Measurements from ENCODE around the gene DLD. TPM values are rescaled to one million over a fixed set of nuclear protein-coding genes. Genes with fewer than 3 reads are reported as not detected.

DLD gene
- total and polyA plus RNA-seq, 2 of the 13 experiments (the other 11 are each of a cell fraction or from before 2014, with no cell fraction given): 56.8 to 95.2 TPM

DNA sequence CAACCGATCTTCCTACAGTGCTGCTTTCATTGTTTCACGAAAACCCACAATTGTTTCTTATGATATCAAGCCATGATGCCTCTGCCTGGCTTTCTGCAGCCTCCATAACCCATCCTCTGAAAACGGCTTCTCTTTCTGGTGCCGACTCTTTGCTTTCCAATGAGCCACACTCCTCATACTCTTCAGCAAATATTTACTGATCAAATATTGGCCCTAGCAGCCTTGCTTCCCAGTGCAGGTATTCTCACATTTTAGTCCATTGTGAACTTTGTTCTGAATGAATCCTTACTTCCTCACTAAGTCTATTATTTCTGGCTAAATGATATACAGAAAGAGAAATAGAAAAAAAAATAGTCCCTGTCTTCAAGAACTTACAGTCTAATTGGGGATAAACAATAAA is 76.4 kb downstream of the DLD start (continued):
- TF ChIP-seq, protein P1, sequence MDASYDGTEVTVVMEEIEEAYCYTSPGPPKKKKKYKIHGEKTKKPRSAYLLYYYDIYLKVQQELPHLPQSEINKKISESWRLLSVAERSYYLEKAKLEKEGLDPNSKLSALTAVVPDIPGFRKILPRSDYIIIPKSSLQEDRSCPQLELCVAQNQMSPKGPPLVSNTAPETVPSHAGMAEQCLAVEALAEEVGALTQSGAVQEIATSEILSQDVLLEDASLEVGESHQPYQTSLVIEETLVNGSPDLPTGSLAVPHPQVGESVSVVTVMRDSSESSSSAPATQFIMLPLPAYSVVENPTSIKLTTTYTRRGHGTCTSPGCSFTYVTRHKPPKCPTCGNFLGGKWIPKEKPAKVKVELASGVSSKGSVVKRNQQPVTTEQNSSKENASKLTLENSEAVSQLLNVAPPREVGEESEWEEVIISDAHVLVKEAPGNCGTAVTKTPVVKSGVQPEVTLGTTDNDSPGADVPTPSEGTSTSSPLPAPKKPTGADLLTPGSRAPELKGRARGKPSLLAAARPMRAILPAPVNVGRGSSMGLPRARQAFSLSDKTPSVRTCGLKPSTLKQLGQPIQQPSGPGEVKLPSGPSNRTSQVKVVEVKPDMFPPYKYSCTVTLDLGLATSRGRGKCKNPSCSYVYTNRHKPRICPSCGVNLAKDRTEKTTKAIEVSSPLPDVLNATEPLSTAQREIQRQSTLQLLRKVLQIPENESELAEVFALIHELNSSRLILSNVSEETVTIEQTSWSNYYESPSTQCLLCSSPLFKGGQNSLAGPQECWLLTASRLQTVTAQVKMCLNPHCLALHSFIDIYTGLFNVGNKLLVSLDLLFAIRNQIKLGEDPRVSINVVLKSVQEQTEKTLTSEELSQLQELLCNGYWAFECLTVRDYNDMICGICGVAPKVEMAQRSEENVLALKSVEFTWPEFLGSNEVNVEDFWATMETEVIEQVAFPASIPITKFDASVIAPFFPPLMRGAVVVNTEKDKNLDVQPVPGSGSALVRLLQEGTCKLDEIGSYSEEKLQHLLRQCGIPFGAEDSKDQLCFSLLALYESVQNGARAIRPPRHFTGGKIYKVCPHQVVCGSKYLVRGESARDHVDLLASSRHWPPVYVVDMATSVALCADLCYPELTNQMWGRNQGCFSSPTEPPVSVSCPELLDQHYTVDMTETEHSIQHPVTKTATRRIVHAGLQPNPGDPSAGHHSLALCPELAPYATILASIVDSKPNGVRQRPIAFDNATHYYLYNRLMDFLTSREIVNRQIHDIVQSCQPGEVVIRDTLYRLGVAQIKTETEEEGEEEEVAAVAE (CRISPR knock-in tag; IDR thresholded peaks at IDR 0.05; ENCODE audit: borderline replicate concordance): no peak
- TF ChIP-seq TBL1XR1 (IDR thresholded peaks at IDR 0.05; ENCODE audit: borderline replicate concordance, low read length, partially characterized antibody) (peak; percentile 66), ARNT2 (CRISPR knock-in tag; IDR thresholded peaks at IDR 0.05; ENCODE audit: low read depth) (no peak), SCMH1 (CRISPR knock-in tag; IDR thresholded peaks at IDR 0.05; ENCODE audit: borderline replicate concordance) (no peak), ZNF773 (CRISPR knock-in tag; IDR thresholded peaks at IDR 0.05; ENCODE audit: borderline replicate concordance) (no peak), FOXJ3 (CRISPR knock-in tag; IDR thresholded peaks at IDR 0.05; ENCODE audit: borderline replicate concordance) (peak; percentile 87; the same call in 1 of the 2 replicates), ZNF589 (CRISPR knock-in tag; conservative IDR thresholded peaks at IDR 0.05) (no peak), ZFP36L2 (CRISPR knock-in tag; IDR thresholded peaks at IDR 0.05) (no peak), ZNF234 (CRISPR knock-in tag; conservative IDR thresholded peaks at IDR 0.05) (no peak), NR2F1 (CRISPR knock-in tag; IDR thresholded peaks at IDR 0.05) (no peak), SP1 (IDR thresholded peaks at IDR 0.05) (no peak), SP1 (CRISPR knock-in tag; IDR thresholded peaks at IDR 0.05) (no peak), NCOR1 (IDR thresholded peaks at IDR 0.05; ENCODE audit: borderline replicate concordance, low read length) (peak; percentile 74; the same call in 1 of the 2 replicates)
- TF ChIP-seq, protein P2, sequence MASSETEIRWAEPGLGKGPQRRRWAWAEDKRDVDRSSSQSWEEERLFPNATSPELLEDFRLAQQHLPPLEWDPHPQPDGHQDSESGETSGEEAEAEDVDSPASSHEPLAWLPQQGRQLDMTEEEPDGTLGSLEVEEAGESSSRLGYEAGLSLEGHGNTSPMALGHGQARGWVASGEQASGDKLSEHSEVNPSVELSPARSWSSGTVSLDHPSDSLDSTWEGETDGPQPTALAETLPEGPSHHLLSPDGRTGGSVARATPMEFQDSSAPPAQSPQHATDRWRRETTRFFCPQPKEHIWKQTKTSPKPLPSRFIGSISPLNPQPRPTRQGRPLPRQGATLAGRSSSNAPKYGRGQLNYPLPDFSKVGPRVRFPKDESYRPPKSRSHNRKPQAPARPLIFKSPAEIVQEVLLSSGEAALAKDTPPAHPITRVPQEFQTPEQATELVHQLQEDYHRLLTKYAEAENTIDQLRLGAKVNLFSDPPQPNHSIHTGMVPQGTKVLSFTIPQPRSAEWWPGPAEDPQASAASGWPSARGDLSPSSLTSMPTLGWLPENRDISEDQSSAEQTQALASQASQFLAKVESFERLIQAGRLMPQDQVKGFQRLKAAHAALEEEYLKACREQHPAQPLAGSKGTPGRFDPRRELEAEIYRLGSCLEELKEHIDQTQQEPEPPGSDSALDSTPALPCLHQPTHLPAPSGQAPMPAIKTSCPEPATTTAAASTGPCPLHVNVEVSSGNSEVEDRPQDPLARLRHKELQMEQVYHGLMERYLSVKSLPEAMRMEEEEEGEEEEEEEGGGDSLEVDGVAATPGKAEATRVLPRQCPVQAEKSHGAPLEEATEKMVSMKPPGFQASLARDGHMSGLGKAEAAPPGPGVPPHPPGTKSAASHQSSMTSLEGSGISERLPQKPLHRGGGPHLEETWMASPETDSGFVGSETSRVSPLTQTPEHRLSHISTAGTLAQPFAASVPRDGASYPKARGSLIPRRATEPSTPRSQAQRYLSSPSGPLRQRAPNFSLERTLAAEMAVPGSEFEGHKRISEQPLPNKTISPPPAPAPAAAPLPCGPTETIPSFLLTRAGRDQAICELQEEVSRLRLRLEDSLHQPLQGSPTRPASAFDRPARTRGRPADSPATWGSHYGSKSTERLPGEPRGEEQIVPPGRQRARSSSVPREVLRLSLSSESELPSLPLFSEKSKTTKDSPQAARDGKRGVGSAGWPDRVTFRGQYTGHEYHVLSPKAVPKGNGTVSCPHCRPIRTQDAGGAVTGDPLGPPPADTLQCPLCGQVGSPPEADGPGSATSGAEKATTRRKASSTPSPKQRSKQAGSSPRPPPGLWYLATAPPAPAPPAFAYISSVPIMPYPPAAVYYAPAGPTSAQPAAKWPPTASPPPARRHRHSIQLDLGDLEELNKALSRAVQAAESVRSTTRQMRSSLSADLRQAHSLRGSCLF (CRISPR knock-in tag; IDR thresholded peaks at IDR 0.05; ENCODE audit: borderline replicate concordance): no peak; the same call in 1 of the 2 replicates
- TF ChIP-seq, protein P3, sequence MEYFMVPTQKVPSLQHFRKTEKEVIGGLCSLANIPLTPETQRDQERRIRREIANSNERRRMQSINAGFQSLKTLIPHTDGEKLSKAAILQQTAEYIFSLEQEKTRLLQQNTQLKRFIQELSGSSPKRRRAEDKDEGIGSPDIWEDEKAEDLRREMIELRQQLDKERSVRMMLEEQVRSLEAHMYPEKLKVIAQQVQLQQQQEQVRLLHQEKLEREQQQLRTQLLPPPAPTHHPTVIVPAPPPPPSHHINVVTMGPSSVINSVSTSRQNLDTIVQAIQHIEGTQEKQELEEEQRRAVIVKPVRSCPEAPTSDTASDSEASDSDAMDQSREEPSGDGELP (IDR thresholded peaks at IDR 0.05; ENCODE audit: borderline replicate concordance, low read depth): no peak
- TF ChIP-seq, protein P4, sequence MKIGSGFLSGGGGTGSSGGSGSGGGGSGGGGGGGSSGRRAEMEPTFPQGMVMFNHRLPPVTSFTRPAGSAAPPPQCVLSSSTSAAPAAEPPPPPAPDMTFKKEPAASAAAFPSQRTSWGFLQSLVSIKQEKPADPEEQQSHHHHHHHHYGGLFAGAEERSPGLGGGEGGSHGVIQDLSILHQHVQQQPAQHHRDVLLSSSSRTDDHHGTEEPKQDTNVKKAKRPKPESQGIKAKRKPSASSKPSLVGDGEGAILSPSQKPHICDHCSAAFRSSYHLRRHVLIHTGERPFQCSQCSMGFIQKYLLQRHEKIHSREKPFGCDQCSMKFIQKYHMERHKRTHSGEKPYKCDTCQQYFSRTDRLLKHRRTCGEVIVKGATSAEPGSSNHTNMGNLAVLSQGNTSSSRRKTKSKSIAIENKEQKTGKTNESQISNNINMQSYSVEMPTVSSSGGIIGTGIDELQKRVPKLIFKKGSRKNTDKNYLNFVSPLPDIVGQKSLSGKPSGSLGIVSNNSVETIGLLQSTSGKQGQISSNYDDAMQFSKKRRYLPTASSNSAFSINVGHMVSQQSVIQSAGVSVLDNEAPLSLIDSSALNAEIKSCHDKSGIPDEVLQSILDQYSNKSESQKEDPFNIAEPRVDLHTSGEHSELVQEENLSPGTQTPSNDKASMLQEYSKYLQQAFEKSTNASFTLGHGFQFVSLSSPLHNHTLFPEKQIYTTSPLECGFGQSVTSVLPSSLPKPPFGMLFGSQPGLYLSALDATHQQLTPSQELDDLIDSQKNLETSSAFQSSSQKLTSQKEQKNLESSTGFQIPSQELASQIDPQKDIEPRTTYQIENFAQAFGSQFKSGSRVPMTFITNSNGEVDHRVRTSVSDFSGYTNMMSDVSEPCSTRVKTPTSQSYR (CRISPR knock-in tag; IDR thresholded peaks at IDR 0.05; ENCODE audit: borderline replicate concordance): no peak

Measured in HepG2 (cell line).